HG03280 (cell line): ENCODE results near the gene LRRC59.
A peak's percentile ranks its signal among the peaks of the same experiment; 100 is the strongest.
"Not testable (repeated sequence)": the region's sequence is repeated elsewhere in the genome, so short reads cannot be mapped to it uniquely, and the experiment has no call there.

Experiments
- ATAC-seq: cut with Tn5 transposase; IDR thresholded peaks from one replicate; pipeline ENCODE4 v1.9.1; 2021; ENCODE audit warnings: mild to moderate bottlenecking, moderate library complexity; ENCODE audit not compliant: unreplicated experiment

The LRRC59 gene

DNA sequence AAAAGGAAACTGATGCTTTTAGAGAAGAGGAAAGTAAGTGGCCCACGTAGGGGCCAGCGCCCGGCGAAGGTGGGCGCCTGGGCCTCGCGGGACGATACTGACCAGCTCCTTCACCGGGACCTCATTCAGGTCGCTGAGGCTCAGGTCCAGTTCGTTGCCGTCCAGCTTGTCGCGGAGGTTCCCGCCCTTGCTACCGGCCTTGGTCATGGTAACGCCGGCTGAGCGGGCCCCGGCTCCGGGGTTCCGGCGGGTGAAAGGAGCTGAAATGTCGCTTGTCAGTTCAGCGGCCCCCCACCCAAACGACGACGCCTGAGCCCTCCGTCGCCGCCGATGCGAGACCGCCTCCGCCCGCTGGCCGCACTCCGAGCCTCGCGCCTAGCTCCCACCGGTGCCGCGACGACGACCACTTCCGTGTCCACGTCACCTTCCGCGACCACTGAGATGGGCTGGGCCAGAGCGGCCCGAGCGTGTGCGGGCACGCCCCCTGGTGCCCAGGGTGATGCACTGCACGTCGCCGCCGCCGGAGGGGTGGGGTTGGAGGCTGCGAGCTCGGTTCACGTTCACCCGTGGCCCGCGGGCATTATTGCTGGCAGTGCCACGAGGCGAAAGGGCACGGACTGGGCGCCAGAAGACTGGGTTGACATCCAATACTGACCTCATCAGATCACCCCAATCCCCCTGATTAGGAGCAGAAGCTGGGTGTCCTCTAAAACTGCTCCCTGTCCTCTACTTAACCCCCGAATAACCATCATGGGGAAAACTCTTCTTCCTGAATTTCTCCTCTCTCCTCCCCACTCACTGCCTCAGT, at the start of gene LRRC59:
Gene LRRC59, minus strand, starts transcription at position 413 of the 808 bp plus-strand sequence. Its CDS starts 206 bp downstream, at position 207.
- ATAC-seq: peak; percentile 94

- ATAC-seq: no peak
Observed at GRCh38 chr17:50445730-50446325, 48.5 kb upstream of the LRRC59 start.

- no peak for ATAC-seq
Observed at GRCh38 chr17:50444841-50445715, 47.8 kb upstream of the LRRC59 start.

GRCh38 chr17:50443505-50443974, 46.2 kb upstream of the LRRC59 start:
- ATAC-seq: no peak

- ATAC-seq: no peak
Observed at GRCh38 chr17:50440838-50441829, 43.8 kb upstream of the LRRC59 start.

GRCh38 chr17:50440172-50440837, 43.0 kb upstream of the LRRC59 start:
- ATAC-seq: no peak

- ATAC-seq: no peak
Observed at GRCh38 chr17:50439008-50439407, 41.7 kb upstream of the LRRC59 start.

GRCh38 chr17:50437409-50437808, 40.1 kb upstream of the LRRC59 start:
- no peak for ATAC-seq

DNA sequence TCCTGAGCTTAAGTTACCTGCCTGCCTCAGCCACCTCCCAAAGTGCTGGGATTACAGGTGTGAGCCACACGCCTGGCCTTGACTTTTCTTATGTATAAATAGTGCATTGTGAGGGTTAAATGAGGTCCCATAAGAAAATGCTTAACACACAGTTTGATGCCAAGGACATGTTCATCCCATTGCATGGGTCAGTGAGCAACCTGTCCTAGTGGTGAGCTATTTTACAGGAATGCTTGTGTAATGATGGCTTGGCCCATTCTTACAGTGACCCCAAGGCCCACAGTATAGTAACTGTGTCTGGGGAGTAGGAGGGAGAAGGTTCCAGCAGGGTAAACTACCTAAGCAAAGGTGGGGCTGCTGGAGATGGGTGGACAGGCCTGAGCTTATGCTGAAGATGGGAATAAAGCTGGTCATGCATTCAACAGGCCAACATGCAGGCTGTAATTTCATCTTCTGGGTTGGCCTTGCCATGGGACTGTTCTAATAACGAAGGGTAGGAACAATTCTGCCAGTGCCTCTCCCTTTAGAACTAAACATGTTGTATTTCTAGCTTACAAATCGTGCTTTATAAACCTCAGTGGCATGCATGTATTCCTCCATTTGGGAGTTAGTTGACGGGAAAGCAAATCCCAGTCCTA, 34.9 kb upstream of the LRRC59 start:
- ATAC-seq: no peak

DNA sequence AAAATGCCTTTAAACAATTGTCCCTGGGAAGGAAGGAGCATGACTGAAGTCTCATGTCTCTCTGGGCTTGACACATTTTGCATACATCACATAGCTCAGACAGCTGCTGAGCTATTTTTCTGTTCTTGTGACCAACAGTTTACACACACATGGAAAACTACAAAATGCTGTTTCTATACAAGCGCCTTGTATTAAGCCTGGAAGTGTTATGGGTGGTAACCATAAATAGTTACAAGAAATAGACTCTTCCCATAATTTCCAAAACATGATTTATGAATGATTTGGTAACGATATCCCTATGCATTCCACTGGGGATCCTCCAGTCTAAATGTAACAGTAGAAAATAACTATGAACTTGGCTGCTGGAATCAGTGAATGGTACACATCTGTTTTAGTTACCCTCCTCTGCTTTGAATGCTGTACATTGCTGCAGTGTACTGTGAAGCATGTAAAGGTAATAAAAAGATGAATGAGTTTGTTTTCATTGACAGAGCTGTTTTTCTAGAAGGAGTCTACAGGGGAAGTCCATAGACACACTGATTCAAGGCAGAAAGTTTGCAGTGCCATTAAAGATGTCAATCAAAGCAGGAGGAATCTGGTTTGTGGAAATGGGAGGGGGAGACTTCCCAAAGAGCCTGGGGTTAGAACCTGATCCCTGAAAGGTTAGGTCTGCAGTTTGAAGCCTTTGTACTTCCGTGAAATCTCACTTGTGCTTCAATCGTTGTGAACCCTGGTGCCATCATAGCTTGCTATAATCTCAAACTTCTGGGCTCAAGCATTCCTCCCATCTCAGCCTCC, 33.7 kb upstream of the LRRC59 start:
- ATAC-seq: no peak

GRCh38 chr17:50429793-50430192, 32.5 kb upstream of the LRRC59 start:
- ATAC-seq: no peak

GRCh38 chr17:50428831-50429424, 31.6 kb upstream of the LRRC59 start:
- ATAC-seq: no peak

GRCh38 chr17:50428126-50428525, 30.8 kb upstream of the LRRC59 start:
- ATAC-seq: not testable (repeated sequence)

- ATAC-seq: no peak
Observed at GRCh38 chr17:50426814-50427787, 29.8 kb upstream of the LRRC59 start.

DNA sequence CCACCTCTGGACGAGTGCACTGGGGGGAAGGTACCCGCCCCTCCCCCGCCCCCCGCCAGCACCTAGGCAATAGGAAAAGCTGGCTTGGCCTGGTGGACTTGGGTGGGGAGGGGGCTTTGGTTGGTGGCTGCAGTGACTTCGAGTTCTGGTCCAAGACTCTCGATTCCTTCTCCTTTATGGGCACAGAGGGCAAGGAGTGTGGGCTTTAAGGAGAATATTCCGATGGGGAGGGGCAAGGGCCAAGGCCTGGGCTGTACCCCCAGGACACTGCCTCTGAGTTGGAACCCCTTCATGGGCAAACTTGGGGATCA, 29.1 kb upstream of the LRRC59 start:
- ATAC-seq: no peak

DNA sequence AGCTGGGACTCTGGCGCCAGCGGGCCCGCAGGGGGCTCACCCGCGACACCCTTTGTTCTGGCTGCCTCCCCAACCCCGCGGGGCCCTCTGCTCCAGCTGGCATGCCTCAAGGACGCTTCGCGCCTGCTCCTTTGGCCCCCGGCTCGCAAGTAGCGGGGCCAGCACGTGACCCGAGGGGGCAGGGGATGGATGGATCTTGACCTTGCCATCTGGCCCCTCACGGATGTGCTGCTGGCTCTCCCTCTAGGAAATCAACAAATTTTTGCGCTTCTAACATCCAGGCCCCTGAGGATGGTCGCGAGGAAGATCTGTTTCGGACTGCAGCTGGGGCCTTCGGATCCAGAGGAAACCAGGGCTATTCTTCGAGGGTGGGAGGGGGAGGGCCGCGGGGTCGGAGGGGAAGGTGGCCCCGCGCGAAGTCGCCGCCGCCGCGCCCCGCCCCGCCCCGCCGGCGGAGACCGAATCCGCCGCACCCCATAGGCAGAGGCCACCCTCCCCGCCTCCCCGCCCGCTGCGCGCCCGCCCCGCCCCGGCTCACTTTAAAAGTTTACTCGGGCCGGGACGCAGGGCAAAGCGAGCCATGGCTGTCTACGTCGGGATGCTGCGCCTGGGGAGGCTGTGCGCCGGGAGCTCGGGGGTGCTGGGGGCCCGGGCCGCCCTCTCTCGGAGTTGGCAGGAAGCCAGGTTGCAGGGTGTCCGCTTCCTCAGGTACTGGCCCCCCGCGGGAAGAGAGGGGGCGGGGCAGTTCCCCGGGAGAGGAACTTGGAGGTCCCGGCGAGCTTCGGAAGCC, 28.6 kb upstream of the LRRC59 start, which contains the start of gene ACSF2:
Gene ACSF2, plus strand, starts transcription at position 537 of the 790 bp plus-strand sequence. Its CDS starts 44 bp downstream, at position 581.
- peak; percentile 66 for ATAC-seq
